OCI-LY1 (cell line): ENCODE data around the gene TRIP13.

Experiments
- EZH2 ChIP-seq: fragments of 200-600 bp; sonication (generic), shearing (Covaris generic); IDR thresholded peaks from 2 replicates; pipeline ENCODE4 v1.8.0; 2017; ENCODE audit warnings: borderline replicate concordance, mixed run types, mild to moderate bottlenecking, antibody characterized with exemption, low read length, moderate library complexity, mixed read lengths
- TF ChIP-seq, protein P1 (sequence below): fragments of 200-600 bp; sonication (generic), shearing (Covaris generic); IDR thresholded peaks from 2 replicates; pipeline ENCODE4 v1.5.1; 2017; ENCODE audit warnings: mild to moderate bottlenecking, antibody characterized with exemption, low read length, moderate library complexity, mixed read lengths

DNA sequence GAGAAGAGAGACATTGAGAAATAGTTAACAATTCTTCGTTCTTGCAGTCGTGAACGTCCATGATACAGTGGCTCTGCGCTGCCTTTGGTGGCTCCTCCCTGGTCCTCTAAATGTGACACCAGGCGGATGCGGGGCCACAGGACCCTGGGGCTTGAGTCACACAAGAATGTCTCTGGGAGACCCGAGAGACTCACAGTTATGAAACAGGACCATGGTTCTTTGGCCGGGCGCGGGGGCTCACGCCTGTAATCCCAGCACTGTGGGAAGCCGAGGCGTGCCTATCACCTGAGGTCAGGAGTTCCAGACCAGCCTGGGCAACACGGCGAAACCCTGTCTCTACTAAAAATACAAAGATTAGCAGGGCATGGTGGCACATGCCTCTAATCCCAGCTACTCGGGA lies 41.1 kb upstream of the TRIP13 start:
- TF ChIP-seq, protein P1, sequence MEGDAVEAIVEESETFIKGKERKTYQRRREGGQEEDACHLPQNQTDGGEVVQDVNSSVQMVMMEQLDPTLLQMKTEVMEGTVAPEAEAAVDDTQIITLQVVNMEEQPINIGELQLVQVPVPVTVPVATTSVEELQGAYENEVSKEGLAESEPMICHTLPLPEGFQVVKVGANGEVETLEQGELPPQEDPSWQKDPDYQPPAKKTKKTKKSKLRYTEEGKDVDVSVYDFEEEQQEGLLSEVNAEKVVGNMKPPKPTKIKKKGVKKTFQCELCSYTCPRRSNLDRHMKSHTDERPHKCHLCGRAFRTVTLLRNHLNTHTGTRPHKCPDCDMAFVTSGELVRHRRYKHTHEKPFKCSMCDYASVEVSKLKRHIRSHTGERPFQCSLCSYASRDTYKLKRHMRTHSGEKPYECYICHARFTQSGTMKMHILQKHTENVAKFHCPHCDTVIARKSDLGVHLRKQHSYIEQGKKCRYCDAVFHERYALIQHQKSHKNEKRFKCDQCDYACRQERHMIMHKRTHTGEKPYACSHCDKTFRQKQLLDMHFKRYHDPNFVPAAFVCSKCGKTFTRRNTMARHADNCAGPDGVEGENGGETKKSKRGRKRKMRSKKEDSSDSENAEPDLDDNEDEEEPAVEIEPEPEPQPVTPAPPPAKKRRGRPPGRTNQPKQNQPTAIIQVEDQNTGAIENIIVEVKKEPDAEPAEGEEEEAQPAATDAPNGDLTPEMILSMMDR = no peak
- TF ChIP-seq EZH2 = no peak
